ENCODE results near the gene TMEM132C. TPM values are rescaled to one million over a fixed set of nuclear protein-coding genes. Genes with fewer than 3 reads are reported as not detected.

The TMEM132C gene
- total RNA-seq, 1 donor = not detected

GRCh38 chr12:128583453-128583852 lies 316.5 kb downstream of the TMEM132C start:
- H3K4me3 ChIP-seq (ENCODE audit: low read depth, low read length) = no peak overlapping the region
- no peak for DNase-seq (ENCODE audit: low read depth)
- TF ChIP-seq, protein P1, sequence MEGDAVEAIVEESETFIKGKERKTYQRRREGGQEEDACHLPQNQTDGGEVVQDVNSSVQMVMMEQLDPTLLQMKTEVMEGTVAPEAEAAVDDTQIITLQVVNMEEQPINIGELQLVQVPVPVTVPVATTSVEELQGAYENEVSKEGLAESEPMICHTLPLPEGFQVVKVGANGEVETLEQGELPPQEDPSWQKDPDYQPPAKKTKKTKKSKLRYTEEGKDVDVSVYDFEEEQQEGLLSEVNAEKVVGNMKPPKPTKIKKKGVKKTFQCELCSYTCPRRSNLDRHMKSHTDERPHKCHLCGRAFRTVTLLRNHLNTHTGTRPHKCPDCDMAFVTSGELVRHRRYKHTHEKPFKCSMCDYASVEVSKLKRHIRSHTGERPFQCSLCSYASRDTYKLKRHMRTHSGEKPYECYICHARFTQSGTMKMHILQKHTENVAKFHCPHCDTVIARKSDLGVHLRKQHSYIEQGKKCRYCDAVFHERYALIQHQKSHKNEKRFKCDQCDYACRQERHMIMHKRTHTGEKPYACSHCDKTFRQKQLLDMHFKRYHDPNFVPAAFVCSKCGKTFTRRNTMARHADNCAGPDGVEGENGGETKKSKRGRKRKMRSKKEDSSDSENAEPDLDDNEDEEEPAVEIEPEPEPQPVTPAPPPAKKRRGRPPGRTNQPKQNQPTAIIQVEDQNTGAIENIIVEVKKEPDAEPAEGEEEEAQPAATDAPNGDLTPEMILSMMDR (IDR thresholded peaks at IDR 0.05; ENCODE audit: insufficient read depth, low read depth, low read length) = no peak

- TF ChIP-seq, protein P1 (IDR thresholded peaks at IDR 0.05; ENCODE audit: insufficient read depth, low read depth, low read length) = no peak
Observed at GRCh38 chr12:128586451-128587029, 319.6 kb downstream of the TMEM132C start.

DNA sequence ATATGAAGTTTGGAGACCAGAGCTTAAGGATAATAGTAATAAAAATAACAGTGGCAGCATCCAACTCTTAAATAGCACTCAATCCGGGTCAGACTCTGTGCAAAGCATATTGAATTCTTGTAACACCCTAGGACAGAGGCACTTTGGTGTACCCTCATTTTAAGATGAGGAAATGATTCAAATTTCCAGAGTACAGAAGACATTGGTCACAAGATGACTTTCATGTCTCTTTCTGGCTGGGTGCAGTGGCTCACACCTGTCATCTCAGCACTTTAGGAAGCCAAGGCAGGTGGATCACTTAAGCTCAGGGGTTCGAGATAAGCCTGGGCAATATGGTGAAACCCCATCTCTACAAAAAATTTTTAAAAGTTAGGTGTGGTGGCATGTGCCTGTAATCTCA lies 320.9 kb downstream of the TMEM132C start:
- H3K4me3 ChIP-seq (ENCODE audit: low read depth, low read length) = no peak overlapping the region
- TF ChIP-seq, protein P1 (IDR thresholded peaks at IDR 0.05; ENCODE audit: insufficient read depth, low read depth, low read length) = no peak
- no peak for DNase-seq (ENCODE audit: low read depth)

More at GRCh38 chr12:128586451-128587029, 319.6 kb downstream of the TMEM132C start:
- no peak overlapping the region for H3K4me3 ChIP-seq (ENCODE audit: low read depth, low read length)
- no peak for DNase-seq (ENCODE audit: low read depth)

DNA sequence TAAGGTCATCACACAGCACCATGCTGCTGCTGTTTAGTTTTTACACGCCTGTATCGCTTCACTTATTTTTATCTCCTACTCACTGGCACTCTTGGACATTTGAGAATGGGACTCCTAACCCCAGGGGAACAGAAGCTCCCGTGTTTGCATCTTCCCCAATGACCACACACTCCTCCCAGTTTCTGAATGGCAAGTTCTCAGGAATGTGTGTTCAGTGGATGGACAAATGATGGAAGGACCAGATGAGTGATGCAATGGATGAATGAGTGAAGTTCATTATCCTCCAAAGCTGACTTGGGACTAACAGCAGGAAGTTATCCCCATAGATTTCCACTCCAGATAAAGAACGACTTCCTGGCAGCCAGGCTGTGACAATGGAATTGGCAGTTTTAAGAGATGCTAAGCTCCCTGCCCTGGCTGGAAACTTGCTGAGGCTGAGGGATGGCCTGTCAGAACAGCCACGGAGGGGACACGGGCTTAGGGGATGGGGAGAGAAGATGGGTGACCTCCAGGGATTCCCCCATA lies 325.3 kb downstream of the TMEM132C start:
- TF ChIP-seq, protein P1 (IDR thresholded peaks at IDR 0.05; ENCODE audit: insufficient read depth, low read depth, low read length) = no peak
- H3K4me3 ChIP-seq (ENCODE audit: low read depth, low read length) = no peak overlapping the region
- DNase-seq (ENCODE audit: low read depth) = no peak

- TF ChIP-seq, protein P1 (IDR thresholded peaks at IDR 0.05; ENCODE audit: insufficient read depth, low read depth, low read length) = no peak
- DNase-seq (ENCODE audit: low read depth) = no peak
- H3K4me3 ChIP-seq (ENCODE audit: low read depth, low read length) = no peak overlapping the region
Observed at GRCh38 chr12:128594521-128594920, 327.6 kb downstream of the TMEM132C start.

DNA sequence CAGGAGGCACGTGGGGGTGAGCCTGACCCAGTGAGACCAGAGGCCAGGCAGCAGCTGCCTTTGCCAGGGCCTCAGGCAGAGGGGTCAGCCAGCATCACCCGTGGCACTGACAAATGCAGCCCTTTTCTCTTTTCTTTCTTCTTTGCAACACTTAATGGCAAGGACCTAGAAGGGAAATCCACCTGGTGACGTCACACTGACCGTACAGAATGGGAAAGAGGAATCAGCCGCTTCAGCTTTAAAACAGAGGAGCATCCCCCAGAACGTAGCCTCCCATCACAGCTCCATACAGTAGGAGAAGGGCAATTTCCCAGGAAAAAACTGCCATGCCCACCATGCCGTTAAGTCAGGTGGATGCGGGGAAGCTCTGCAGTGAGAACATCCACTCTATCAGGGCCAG lies 328.6 kb downstream of the TMEM132C start:
- no peak for DNase-seq (ENCODE audit: low read depth)
- TF ChIP-seq, protein P1 (IDR thresholded peaks at IDR 0.05; ENCODE audit: insufficient read depth, low read depth, low read length) = no peak
- no peak overlapping the region for H3K4me3 ChIP-seq (ENCODE audit: low read depth, low read length)

- no peak for DNase-seq (ENCODE audit: low read depth)
- no peak overlapping the region for H3K4me3 ChIP-seq (ENCODE audit: low read depth, low read length)
- TF ChIP-seq, protein P1 (IDR thresholded peaks at IDR 0.05; ENCODE audit: insufficient read depth, low read depth, low read length) = no peak
Observed at GRCh38 chr12:128600886-128601285, 333.9 kb downstream of the TMEM132C start.
